Activated naive CD8-positive, alpha-beta T cell treated with anti-CD3 and anti-CD28 coated beads for 36 hours (primary cell): Measurements from ENCODE around the gene IRAG1. TPM values are rescaled to one million over a fixed set of nuclear protein-coding genes. Genes with fewer than 3 reads are reported as not detected.

Experiments
- DNase-seq: peaks from one replicate; pipeline ENCODE4 v3.0.0; 2021
- H3K27ac Mint-ChIP-seq: one replicate; pipeline ENCODE4 v1.8.0; 2022; ENCODE audit warnings: mild to moderate bottlenecking, moderate library complexity, mixed read lengths
- H3K27me3 Mint-ChIP-seq: one replicate; pipeline ENCODE4 v1.8.0; 2022; ENCODE audit warnings: mild to moderate bottlenecking, mixed read lengths
- H3K36me3 Mint-ChIP-seq: one replicate; pipeline ENCODE4 v1.8.0; 2021; ENCODE audit warnings: mild to moderate bottlenecking, mixed read lengths
- H3K4me1 Mint-ChIP-seq: one replicate; pipeline ENCODE4 v1.8.0; 2021; ENCODE audit warnings: mixed read lengths
- H3K4me3 Mint-ChIP-seq: one replicate; pipeline ENCODE4 v1.8.0; 2022; ENCODE audit warnings: mild to moderate bottlenecking, moderate library complexity, mixed read lengths
- H3K9me3 Mint-ChIP-seq: one replicate; pipeline ENCODE4 v1.8.0; 2022; ENCODE audit warnings: mixed read lengths
- total RNA-seq, 2 experiments: library from RNA; stranded (reverse); gene quantifications; one replicate each; pipeline ENCODE4 v1.2.3, GENCODE V29; 2021

IRAG1 gene
- total RNA-seq, 2 experiments from 2014 or later: not detected

- no peak overlapping the region for H3K27ac Mint-ChIP-seq
- DNase-seq: no peak
- H3K27me3 Mint-ChIP-seq: peaks cover 25% of the 10 kb centered on the region
- no peaks in the 10 kb centered on the region for H3K4me1 Mint-ChIP-seq
- H3K36me3 Mint-ChIP-seq: no peaks in the 10 kb centered on the region
- no peaks in the 10 kb centered on the region for H3K9me3 Mint-ChIP-seq
- H3K4me3 Mint-ChIP-seq: no peak overlapping the region
Measured at GRCh38 chr11:10716543-10717259, 23.1 kb upstream of the IRAG1 start.

- Mint-ChIP-seq H3K27me3 (peaks cover 21% of the 10 kb centered on the region), H3K27ac (no peak overlapping the region), H3K9me3 (no peaks in the 10 kb centered on the region), H3K4me1 (no peaks in the 10 kb centered on the region), H3K4me3 (no peak overlapping the region), H3K36me3 (no peaks in the 10 kb centered on the region)
- no peak for DNase-seq
Measured at GRCh38 chr11:10716122-10716521, 22.6 kb upstream of the IRAG1 start.

- no peak for DNase-seq
- Mint-ChIP-seq H3K4me3 (no peak overlapping the region), H3K27me3 (peaks cover 18% of the 10 kb centered on the region), H3K9me3 (no peaks in the 10 kb centered on the region), H3K36me3 (no peaks in the 10 kb centered on the region), H3K4me1 (no peaks in the 10 kb centered on the region), H3K27ac (no peak overlapping the region)
Measured at GRCh38 chr11:10715571-10715970, 22.0 kb upstream of the IRAG1 start.

GRCh38 chr11:10709299-10710086 lies 15.9 kb upstream of the IRAG1 start:
- Mint-ChIP-seq H3K27ac (no peak overlapping the region), H3K4me3 (no peak overlapping the region), H3K36me3 (no peaks in the 10 kb centered on the region), H3K4me1 (no peaks in the 10 kb centered on the region), H3K9me3 (no peaks in the 10 kb centered on the region), H3K27me3 (no peaks in the 10 kb centered on the region)
- no peak for DNase-seq

GRCh38 chr11:10708131-10708530 lies 14.6 kb upstream of the IRAG1 start:
- H3K4me3 Mint-ChIP-seq: no peak overlapping the region
- H3K9me3 Mint-ChIP-seq: no peaks in the 10 kb centered on the region
- no peaks in the 10 kb centered on the region for H3K36me3 Mint-ChIP-seq
- no peak overlapping the region for H3K27ac Mint-ChIP-seq
- no peaks in the 10 kb centered on the region for H3K27me3 Mint-ChIP-seq
- H3K4me1 Mint-ChIP-seq: no peaks in the 10 kb centered on the region
- DNase-seq: no peak

GRCh38 chr11:10701982-10702381 lies 8.4 kb upstream of the IRAG1 start:
- H3K36me3 Mint-ChIP-seq: peaks cover 2% of the 10 kb centered on the region
- peaks cover 2% of the 10 kb centered on the region for H3K9me3 Mint-ChIP-seq
- no peak overlapping the region for H3K27ac Mint-ChIP-seq
- H3K4me3 Mint-ChIP-seq: no peak overlapping the region
- DNase-seq: no peak
- H3K27me3 Mint-ChIP-seq: no peaks in the 10 kb centered on the region
- no peaks in the 10 kb centered on the region for H3K4me1 Mint-ChIP-seq

GRCh38 chr11:10699072-10699471 lies 5.5 kb upstream of the IRAG1 start:
- Mint-ChIP-seq H3K9me3 (peaks cover 2% of the 10 kb centered on the region), H3K4me1 (no peaks in the 10 kb centered on the region), H3K27ac (no peak overlapping the region), H3K4me3 (no peak overlapping the region), H3K36me3 (peaks cover 2% of the 10 kb centered on the region), H3K27me3 (peaks cover 3% of the 10 kb centered on the region)
- DNase-seq: no peak

GRCh38 chr11:10697323-10697620 lies 3.7 kb upstream of the IRAG1 start:
- Mint-ChIP-seq H3K36me3 (peaks cover 2% of the 10 kb centered on the region), H3K9me3 (peaks cover 2% of the 10 kb centered on the region), H3K4me3 (no peak overlapping the region), H3K27me3 (peaks cover 3% of the 10 kb centered on the region), H3K4me1 (no peaks in the 10 kb centered on the region), H3K27ac (no peak overlapping the region)
- DNase-seq: no peak

- H3K9me3 Mint-ChIP-seq: peaks cover 2% of the 10 kb centered on the region
- DNase-seq: no peak
- H3K36me3 Mint-ChIP-seq: peaks cover 2% of the 10 kb centered on the region
- H3K27ac Mint-ChIP-seq: no peak overlapping the region
- H3K4me3 Mint-ChIP-seq: no peak overlapping the region
- H3K27me3 Mint-ChIP-seq: peaks cover 3% of the 10 kb centered on the region
- no peaks in the 10 kb centered on the region for H3K4me1 Mint-ChIP-seq
Measured at GRCh38 chr11:10696468-10697322, 3.1 kb upstream of the IRAG1 start.

- Mint-ChIP-seq H3K4me1 (no peaks in the 10 kb centered on the region), H3K27ac (no peak overlapping the region), H3K36me3 (peaks cover 2% of the 10 kb centered on the region), H3K9me3 (peaks cover 2% of the 10 kb centered on the region), H3K27me3 (peaks cover 4% of the 10 kb centered on the region), H3K4me3 (no peak overlapping the region)
- DNase-seq: no peak
Measured at GRCh38 chr11:10695833-10696232, 2.3 kb upstream of the IRAG1 start.

GRCh38 chr11:10694486-10695239 lies 1.1 kb upstream of the IRAG1 start:
- DNase-seq: no peak
- Mint-ChIP-seq H3K9me3 (no peaks in the 10 kb centered on the region), H3K27ac (no peak overlapping the region), H3K4me3 (no peak overlapping the region), H3K27me3 (peaks cover 7% of the 10 kb centered on the region), H3K4me1 (no peaks in the 10 kb centered on the region), H3K36me3 (no peaks in the 10 kb centered on the region)

GRCh38 chr11:10692531-10693115 lies 932 bp downstream of the IRAG1 start:
- Mint-ChIP-seq H3K36me3 (no peaks in the 10 kb centered on the region), H3K9me3 (no peaks in the 10 kb centered on the region), H3K4me3 (no peak overlapping the region), H3K4me1 (no peaks in the 10 kb centered on the region), H3K27ac (no peak overlapping the region), H3K27me3 (peaks cover 7% of the 10 kb centered on the region)
- no peak for DNase-seq

GRCh38 chr11:10688401-10688800 lies 5.2 kb downstream of the IRAG1 start:
- Mint-ChIP-seq H3K27me3 (peaks cover 8% of the 10 kb centered on the region), H3K4me3 (no peak overlapping the region), H3K9me3 (no peaks in the 10 kb centered on the region), H3K4me1 (no peaks in the 10 kb centered on the region), H3K27ac (no peak overlapping the region), H3K36me3 (no peaks in the 10 kb centered on the region)
- no peak for DNase-seq

GRCh38 chr11:10686311-10686710 lies 7.2 kb downstream of the IRAG1 start:
- Mint-ChIP-seq H3K27me3 (peaks cover 8% of the 10 kb centered on the region), H3K36me3 (no peaks in the 10 kb centered on the region), H3K4me3 (no peak overlapping the region), H3K4me1 (no peaks in the 10 kb centered on the region), H3K9me3 (no peaks in the 10 kb centered on the region), H3K27ac (no peak overlapping the region)
- DNase-seq: no peak
